ENCODE data around the gene TRAF7. TPM values are rescaled to one million over a fixed set of nuclear protein-coding genes. Genes with fewer than 3 reads are reported as not detected.
A peak's percentile ranks its signal among the peaks of the same experiment; 100 is the strongest.

Gene TRAF7
- total RNA-seq, 6 donors from 2014 or later, result 34.6 to 72.6 (median 52.9) TPM

GRCh38 chr16:2170587-2171435 lies 15.2 kb downstream of the TRAF7 start:
- ATAC-seq (ENCODE audit: low FRiP score in 2 of 2) (no peak), DNase-seq (peak in 1 of 2 donors; percentile 71)
- Histone ChIP-seq H3K27me3 (no peaks in the 10 kb centered on the region), H3K36me3 (peaks cover 9 to 87% (median 74%) of the 10 kb centered on the region in 4 donors), H3K9me3 (no peaks in the 10 kb centered on the region), H3K27ac (peak overlapping the region; percentile 82 to 92 (median 84)), H3K4me3 (peak overlapping the region; percentile 17 to 58 (median 45)), H3K4me1 (peaks cover 8 to 28% (median 9%) of the 10 kb centered on the region in 4 donors)
- 66 to 78% methylated on average over 26 to 42 of the region's 47 CpGs for WGBS, 2 donors
- TF ChIP-seq POLR2AphosphoS5 (IDR thresholded peaks at IDR 0.05) (no peak), POLR2A (IDR thresholded peaks at IDR 0.05) (no peak), EP300 (IDR thresholded peaks at IDR 0.05) (no peak)
- TF ChIP-seq, protein P1, sequence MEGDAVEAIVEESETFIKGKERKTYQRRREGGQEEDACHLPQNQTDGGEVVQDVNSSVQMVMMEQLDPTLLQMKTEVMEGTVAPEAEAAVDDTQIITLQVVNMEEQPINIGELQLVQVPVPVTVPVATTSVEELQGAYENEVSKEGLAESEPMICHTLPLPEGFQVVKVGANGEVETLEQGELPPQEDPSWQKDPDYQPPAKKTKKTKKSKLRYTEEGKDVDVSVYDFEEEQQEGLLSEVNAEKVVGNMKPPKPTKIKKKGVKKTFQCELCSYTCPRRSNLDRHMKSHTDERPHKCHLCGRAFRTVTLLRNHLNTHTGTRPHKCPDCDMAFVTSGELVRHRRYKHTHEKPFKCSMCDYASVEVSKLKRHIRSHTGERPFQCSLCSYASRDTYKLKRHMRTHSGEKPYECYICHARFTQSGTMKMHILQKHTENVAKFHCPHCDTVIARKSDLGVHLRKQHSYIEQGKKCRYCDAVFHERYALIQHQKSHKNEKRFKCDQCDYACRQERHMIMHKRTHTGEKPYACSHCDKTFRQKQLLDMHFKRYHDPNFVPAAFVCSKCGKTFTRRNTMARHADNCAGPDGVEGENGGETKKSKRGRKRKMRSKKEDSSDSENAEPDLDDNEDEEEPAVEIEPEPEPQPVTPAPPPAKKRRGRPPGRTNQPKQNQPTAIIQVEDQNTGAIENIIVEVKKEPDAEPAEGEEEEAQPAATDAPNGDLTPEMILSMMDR (IDR thresholded peaks at IDR 0.05), result no peak

DNA sequence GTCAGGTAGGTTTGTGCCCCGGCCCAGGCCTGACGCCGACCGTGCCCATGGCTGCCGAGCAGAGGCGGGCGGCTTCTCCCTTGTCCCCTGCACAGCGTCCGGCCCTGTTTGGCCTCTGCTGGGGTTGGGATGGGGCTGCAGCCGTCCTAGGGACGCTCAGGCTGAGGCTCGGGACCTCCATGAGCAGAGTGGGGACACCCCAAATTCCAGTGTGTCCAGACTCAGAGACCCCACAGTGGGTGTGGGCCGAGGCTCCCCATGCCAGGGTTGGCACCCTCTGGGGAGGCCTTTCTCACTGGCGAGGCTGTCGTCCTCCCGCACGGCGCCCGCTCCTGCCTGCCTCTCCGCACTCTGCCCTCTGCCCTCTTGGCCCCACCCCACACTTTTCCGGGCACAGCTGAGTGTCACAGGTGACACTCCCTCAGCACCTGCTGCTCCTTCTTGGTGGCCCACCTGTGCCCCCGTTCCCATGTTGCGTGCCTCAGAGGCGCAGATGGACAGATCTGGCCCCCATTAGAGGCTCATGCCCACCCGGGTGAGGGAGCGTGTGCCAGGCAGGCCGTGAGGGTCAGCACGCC lies 16.1 kb downstream of the TRAF7 start:
- ATAC-seq (ENCODE audit: low FRiP score in 2 of 2), result no peak

DNA sequence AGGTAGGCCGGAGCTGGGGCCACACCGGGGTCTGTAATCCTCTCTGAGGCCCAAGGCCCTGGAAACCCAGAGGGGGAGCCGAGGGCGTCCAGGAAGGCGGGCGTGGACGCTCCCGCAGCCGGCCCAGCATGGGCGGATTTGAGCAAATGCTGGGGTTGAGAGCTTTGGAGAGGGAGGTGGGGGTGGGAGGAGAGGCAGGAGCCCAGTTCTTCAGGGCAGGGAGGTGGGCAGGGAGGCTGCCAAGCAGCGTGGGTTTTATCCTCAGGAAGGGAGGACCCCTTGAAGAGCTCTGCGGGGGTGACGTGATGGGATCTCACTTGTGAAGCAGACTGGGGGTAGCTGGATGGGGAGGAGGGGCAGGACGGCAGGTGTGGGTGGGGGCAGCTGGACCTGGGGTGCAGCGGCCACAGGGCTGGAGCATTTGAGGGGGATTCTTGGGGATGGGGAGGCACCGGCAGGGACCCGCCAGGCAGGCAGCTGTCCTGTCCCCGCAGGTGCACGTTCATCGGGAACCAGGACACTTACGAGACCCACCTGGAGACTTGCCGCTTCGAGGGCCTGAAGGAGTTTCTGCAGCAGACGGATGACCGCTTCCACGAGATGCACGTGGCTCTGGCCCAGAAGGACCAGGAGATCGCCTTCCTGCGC lies 17.2 kb downstream of the TRAF7 start:
- H3K36me3 ChIP-seq, result peaks cover 12 to 87% (median 78%) of the 10 kb centered on the region in 4 donors
- no peak for TF ChIP-seq POLR2A (IDR thresholded peaks at IDR 0.05)
- TF ChIP-seq, protein P1 (IDR thresholded peaks at IDR 0.05), result no peak
- no peak for TF ChIP-seq EP300 (IDR thresholded peaks at IDR 0.05)
- DNase-seq, result peak in 1 of 2 donors; percentile 56
- ATAC-seq (ENCODE audit: low FRiP score in 2 of 2), result no peak
- no peak overlapping the region for H3K4me3 ChIP-seq
- H3K27ac ChIP-seq, result peak overlapping the region in 1 of 4 donors; percentile 87
- WGBS, 2 donors, result 87 to 92% methylated on average over 12 to 29 of the region's 29 CpGs
- no peaks in the 10 kb centered on the region for H3K27me3 ChIP-seq
- peaks cover 8 to 28% (median 9%) of the 10 kb centered on the region in 4 donors for H3K4me1 ChIP-seq
- no peaks in the 10 kb centered on the region for H3K9me3 ChIP-seq

More for the DNA sequence above, 16.1 kb downstream of the TRAF7 start:
- TF ChIP-seq POLR2AphosphoS5 (IDR thresholded peaks at IDR 0.05), result no peak
- TF ChIP-seq EP300 (IDR thresholded peaks at IDR 0.05), result no peak
- TF ChIP-seq, protein P1 (IDR thresholded peaks at IDR 0.05), result no peak
- TF ChIP-seq POLR2A (IDR thresholded peaks at IDR 0.05), result no peak
- Histone ChIP-seq H3K27me3 (no peaks in the 10 kb centered on the region), H3K9me3 (no peaks in the 10 kb centered on the region), H3K4me1 (peaks cover 8 to 28% (median 9%) of the 10 kb centered on the region in 4 donors), H3K36me3 (peaks cover 9 to 87% (median 75%) of the 10 kb centered on the region in 4 donors), H3K4me3 (peak overlapping the region in 2 of 4 donors; percentile 44 to 58), H3K27ac (peak overlapping the region; percentile 82 to 92 (median 84))
- peak in 1 of 2 donors; percentile 74 for DNase-seq
- 84 to 91% methylated on average over 21 to 28 of the region's 28 CpGs for WGBS, 2 donors

- peak in 1 of 2 donors; percentile 69 for DNase-seq
- Histone ChIP-seq H3K9me3 (no peaks in the 10 kb centered on the region), H3K27ac (no peak overlapping the region), H3K4me3 (no peak overlapping the region), H3K4me1 (peaks cover 8 to 28% (median 9%) of the 10 kb centered on the region in 4 donors), H3K27me3 (no peaks in the 10 kb centered on the region), H3K36me3 (peaks cover 8 to 86% (median 75%) of the 10 kb centered on the region in 4 donors)
- TF ChIP-seq POLR2A (IDR thresholded peaks at IDR 0.05), result no peak
- TF ChIP-seq POLR2AphosphoS5 (IDR thresholded peaks at IDR 0.05), result no peak
- TF ChIP-seq EP300 (IDR thresholded peaks at IDR 0.05), result no peak
- TF ChIP-seq, protein P1 (IDR thresholded peaks at IDR 0.05), result no peak
- WGBS, 2 donors, result 96 to 99% methylated on average over 13 to 14 of the region's 14 CpGs
- no peak for ATAC-seq (ENCODE audit: low FRiP score in 2 of 2)
Measured at GRCh38 chr16:2173366-2173765, 17.8 kb downstream of the TRAF7 start.

Measured in upper lobe of left lung (tissue), 6 donors.